Epithelial cell of esophagus (primary cell): ENCODE results near the gene ITGAE.
"Not testable (repeated sequence)": the region's sequence is repeated elsewhere in the genome, so short reads cannot be mapped to it uniquely, and the experiment has no call there.

Experiments used
- DNase-seq: peaks from one replicate; pipeline ENCODE4 v3.0.0; 2010; ENCODE audit warnings: low read depth
- H3K4me3 ChIP-seq: 2 replicates; pipeline ENCODE4 v1.5.1; 2011; ENCODE audit warnings: mild to moderate bottlenecking, low read length, control low read depth
- TF ChIP-seq, protein P1 (sequence below): IDR thresholded peaks from 2 replicates; pipeline ENCODE4 v1.5.1; 2011; ENCODE audit warnings: low read depth, mild to moderate bottlenecking, low read length, control low read depth, inconsistent platforms; ENCODE audit not compliant: insufficient read depth; ENCODE audit errors: missing control alignments

ITGAE gene

GRCh38 chr17:3740611-3741073 is 60.3 kb downstream of the ITGAE start:
- no peak for DNase-seq

DNA sequence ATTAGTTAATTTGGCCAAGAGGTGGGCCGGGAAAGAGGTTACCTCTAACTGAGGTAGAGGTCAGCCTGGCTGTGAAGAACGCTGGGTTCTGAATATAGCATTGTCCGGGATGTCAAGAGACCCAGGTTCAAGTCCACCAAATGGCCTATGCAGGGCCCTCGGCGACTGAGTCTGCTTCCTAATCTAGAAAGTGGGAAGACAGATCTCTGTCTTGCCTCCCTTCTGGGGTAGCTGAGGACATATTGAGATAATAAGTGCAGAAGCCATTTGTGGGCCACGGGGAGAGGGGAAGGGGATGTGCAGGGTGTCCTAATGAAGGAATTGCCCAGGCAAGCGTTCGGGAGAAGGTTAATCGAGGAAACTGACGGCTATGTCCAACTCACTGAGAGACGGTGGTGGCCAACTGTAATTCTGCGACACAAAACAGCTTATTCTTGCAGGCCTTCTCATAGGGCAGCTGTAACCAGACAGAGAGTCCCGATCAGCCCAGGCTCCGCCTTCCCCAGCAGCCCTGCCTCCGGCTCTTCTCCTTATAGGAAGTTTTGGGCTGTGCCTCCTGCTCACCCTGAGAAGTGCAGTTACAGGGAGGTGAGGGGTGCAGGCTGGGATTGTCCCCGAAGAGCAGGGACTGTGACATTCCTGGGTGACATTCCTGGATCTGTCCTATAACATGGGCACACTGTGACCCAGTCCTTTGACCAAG is 61.4 kb downstream of the ITGAE start:
- TF ChIP-seq, protein P1, sequence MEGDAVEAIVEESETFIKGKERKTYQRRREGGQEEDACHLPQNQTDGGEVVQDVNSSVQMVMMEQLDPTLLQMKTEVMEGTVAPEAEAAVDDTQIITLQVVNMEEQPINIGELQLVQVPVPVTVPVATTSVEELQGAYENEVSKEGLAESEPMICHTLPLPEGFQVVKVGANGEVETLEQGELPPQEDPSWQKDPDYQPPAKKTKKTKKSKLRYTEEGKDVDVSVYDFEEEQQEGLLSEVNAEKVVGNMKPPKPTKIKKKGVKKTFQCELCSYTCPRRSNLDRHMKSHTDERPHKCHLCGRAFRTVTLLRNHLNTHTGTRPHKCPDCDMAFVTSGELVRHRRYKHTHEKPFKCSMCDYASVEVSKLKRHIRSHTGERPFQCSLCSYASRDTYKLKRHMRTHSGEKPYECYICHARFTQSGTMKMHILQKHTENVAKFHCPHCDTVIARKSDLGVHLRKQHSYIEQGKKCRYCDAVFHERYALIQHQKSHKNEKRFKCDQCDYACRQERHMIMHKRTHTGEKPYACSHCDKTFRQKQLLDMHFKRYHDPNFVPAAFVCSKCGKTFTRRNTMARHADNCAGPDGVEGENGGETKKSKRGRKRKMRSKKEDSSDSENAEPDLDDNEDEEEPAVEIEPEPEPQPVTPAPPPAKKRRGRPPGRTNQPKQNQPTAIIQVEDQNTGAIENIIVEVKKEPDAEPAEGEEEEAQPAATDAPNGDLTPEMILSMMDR, result no peak
- no peak overlapping the region for H3K4me3 ChIP-seq
- DNase-seq, result no peak

More at GRCh38 chr17:3740611-3741073, 60.3 kb downstream of the ITGAE start:
- no peak overlapping the region for H3K4me3 ChIP-seq
- TF ChIP-seq, protein P1, result no peak

DNA sequence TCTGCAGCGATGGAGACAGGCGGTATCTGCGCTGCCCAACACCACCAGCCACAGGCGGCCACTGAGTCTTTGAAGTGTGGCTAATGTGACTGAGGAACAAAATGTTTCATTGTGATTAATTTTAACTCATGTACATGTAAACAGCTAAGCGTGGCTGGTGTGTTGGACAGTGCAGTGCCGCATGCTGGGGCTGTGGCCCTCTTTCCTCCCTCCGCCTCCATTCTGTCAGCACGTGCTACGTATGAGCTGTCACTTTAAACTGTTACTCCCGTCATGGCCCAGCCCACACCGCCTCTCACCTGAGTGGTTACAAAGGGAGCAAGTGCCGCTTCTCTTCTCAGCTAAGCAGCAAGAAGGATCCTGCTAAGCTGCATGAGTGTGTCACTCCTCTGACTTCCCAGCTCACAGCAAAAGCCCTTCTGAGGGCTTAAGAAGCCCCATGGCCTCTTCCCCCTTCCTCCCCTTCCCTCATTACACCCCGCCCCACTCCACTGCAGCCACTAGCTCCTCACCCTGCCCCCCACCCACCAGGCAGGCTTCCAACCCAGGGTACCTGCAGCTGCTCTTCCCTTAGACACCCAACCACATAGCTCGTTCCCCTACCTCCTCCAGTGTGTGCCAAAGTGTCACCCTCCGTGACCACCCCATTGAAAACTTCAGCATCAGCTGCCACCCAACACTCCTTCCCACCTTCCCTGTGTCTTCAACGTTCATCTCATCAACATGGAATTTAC is 62.3 kb downstream of the ITGAE start:
- H3K4me3 ChIP-seq, result peak overlapping the region; percentile 20
- TF ChIP-seq, protein P1, result no peak
- DNase-seq, result peak; percentile 91

DNA sequence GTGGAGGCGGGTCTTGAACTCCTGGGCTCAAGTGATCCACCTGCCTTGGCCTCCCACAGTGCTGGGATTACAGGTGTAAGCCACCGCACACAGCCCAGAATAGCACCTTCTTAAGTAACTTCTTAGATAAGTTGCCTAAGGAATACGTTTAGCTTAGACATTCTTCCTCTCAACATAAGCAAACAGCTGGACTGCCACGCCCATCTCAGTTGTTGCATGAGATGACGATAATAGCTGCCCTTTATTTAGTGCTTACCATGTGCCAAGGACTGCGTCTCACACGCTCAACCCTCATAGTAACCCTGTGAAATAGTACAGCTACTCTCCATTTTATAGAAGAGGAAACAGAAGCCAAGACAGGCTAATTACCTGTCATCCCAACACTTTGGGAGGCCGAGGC is 65.5 kb downstream of the ITGAE start:
- TF ChIP-seq, protein P1, result no peak
- H3K4me3 ChIP-seq, result no peak overlapping the region
- DNase-seq, result peak; percentile 24

DNA sequence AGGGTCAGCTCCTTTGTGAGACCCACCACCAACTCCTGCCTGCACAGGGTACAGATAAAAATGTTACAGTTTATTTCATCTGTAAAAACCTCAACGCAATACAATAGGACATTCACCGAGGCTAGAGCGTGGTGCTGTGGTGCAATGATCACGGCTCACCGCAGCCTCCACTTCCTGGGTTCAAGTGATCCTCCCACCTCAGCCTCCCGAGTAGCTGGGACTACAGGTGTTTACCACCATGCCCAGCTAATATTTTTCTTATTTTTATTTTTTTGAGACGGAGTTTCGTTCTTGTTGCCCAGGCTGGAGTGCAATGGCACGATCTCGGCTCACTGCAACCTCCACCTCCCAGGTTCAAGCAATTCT is 66.1 kb downstream of the ITGAE start:
- not testable (repeated sequence) for DNase-seq, H3K4me3 ChIP-seq

GRCh38 chr17:3732210-3732621 is 68.8 kb downstream of the ITGAE start:
- no peak overlapping the region for H3K4me3 ChIP-seq
- DNase-seq, result no peak
- TF ChIP-seq, protein P1, result no peak

DNA sequence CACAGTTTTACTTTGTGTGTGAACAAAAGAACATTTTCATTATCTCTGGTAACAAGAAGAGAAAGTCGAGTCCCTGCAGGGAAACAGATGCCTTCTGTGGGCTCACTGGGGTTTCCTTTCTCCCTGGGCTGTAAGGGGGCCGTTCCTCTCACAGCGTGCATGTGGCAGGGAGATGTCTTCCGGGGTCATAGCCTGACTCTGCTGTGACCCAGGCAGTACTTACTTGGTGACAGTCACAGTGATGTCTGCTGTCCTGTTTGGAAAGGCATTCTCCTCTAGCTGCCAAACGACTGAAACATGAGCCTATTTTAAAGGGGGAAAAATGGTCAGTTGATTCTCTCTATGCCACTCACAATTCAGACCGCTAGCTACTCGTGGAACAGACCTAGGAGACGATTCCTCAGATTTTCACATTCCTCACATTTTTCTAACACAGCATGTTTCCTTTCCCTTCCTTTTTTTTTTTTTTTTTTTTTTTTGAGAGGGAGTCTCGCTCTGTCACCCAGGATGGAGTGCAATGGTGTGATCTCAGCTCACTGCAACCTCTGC is 70.0 kb downstream of the ITGAE start:
- H3K4me3 ChIP-seq, result no peak overlapping the region
- DNase-seq, result no peak
- TF ChIP-seq, protein P1, result no peak
